Skeletal muscle satellite cell (primary cell): ENCODE measurements around the gene ASF1A.

ENCODE experiments used
- H3K27me3 ChIP-seq: 2 replicates; pipeline ENCODE4 v1.7.0; 2013; ENCODE audit warnings: low read length; ENCODE audit not compliant: control insufficient read depth, insufficient read depth
- H3K36me3 ChIP-seq: 2 replicates; pipeline ENCODE4 v1.7.0; 2013; ENCODE audit warnings: mild to moderate bottlenecking, control low read depth, low read length; ENCODE audit not compliant: insufficient read depth
- H3K4me1 ChIP-seq: 2 replicates; pipeline ENCODE4 v1.7.0; 2013; ENCODE audit warnings: low read length; ENCODE audit not compliant: control insufficient read depth, insufficient read depth
- H3K4me2 ChIP-seq: 2 replicates; pipeline ENCODE4 v1.7.0; 2013; ENCODE audit warnings: mild to moderate bottlenecking, low read length
- H3K4me3 ChIP-seq: 2 replicates; pipeline ENCODE4 v1.7.0; 2013; ENCODE audit warnings: low read length
- H3K9ac ChIP-seq: 2 replicates; pipeline ENCODE4 v1.7.0; 2013; ENCODE audit warnings: mild to moderate bottlenecking, low read depth, low read length, moderate library complexity
- H3K9me3 ChIP-seq: replicated peaks from 2 replicates; pipeline ENCODE4 v1.7.0; 2013; ENCODE audit warnings: mild to moderate bottlenecking, control low read depth, low read length

Gene ASF1A

DNA sequence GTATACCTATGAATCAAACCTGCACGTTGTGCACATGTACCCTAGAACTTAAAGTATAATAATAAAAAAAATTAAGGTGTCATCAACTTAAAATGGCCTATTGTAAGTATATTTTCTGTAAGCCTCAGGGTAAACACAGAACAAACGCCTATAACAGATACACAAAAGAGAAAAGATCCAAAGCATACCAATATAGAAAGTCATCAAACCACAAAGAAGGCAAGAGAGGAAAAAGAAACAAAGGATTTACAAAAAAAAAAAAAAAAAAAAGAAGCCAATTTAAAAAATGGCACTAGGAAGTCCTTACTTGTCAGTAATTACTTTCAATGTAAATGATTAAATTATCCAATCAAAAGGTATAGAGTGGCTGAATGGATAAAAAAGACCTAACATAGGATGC is 24.6 kb upstream of the ASF1A start:
- H3K9me3 ChIP-seq = no peaks in the 10 kb centered on the region
- H3K4me3 ChIP-seq = no peak overlapping the region
- H3K4me2 ChIP-seq = peak overlapping the region; percentile 33
- H3K36me3 ChIP-seq = no peaks in the 10 kb centered on the region
- no peak overlapping the region for H3K9ac ChIP-seq
- peaks cover 12% of the 10 kb centered on the region for H3K4me1 ChIP-seq
- no peaks in the 10 kb centered on the region for H3K27me3 ChIP-seq

DNA sequence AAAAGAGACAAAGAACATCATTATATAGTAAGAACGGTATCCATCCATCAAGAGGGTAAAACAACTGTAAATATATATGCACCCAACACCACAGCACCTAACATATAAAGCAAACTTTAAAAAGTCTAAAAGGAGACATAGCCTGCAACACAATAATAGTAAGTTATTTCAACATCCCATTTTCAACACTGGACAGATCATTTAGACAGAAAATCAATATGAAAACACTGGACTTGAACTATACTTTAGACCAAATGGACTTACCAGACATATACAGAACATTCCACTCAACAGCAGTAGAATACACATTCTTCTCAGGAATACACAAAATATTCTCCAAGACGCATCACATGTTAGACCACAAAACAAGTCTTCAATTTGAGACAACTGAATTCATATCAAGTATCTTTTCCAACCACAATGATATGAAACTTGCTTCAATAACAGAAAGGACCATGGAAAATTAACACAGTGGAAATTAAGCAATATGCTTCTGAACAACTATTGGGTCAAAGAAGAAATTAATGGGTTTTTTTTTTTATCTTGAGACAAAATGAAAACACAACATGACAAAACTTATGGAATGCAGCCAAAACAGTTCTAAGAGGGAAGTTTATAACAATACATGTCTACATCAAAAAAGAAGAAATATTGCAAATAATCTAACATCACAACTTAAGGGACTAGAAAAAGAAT is 23.9 kb upstream of the ASF1A start:
- Histone ChIP-seq H3K27me3 (no peaks in the 10 kb centered on the region), H3K4me2 (peak overlapping the region; percentile 33), H3K36me3 (no peaks in the 10 kb centered on the region), H3K9me3 (no peaks in the 10 kb centered on the region), H3K4me1 (peaks cover 12% of the 10 kb centered on the region), H3K9ac (no peak overlapping the region), H3K4me3 (no peak overlapping the region)

DNA sequence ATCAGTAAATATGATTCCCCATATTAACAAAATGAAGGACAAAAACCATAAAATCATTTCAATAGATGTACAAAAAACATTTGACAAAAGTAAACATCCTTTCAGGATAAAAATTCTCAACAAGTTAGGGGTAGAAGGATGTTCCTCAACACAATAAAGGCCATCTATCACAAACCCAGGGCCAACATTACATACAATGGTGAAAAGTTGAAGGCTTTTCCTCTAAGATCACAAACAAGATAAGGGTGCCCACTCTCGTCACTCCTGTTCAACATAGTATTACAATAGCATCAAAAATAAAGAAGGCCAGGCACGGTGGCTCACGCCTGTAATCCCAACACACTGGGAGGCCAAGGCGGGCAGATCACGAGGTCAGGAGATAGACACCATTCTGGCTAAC is 22.6 kb upstream of the ASF1A start:
- no peaks in the 10 kb centered on the region for H3K36me3 ChIP-seq
- H3K4me2 ChIP-seq = no peak overlapping the region
- peaks cover 21% of the 10 kb centered on the region for H3K4me1 ChIP-seq
- H3K9me3 ChIP-seq = no peaks in the 10 kb centered on the region
- no peaks in the 10 kb centered on the region for H3K27me3 ChIP-seq
- no peak overlapping the region for H3K9ac ChIP-seq
- no peak overlapping the region for H3K4me3 ChIP-seq

DNA sequence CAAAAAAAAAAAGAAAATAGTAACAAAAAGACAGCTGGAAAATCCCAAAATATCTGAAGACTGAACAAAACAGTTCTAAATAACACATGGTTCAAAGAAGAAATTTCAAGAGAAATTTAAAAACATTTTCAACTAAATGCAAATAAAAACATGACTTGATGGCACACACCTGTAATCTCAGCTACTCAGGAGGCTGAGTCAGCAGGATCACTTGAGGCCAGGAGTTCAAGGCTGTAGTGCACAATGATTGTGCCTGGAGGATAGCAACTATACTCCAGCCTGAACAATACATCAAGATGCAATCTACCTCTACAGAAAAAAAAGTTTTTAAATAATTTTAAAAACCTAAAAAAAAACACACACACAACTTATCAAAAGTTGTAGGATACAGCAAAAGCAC is 21.6 kb upstream of the ASF1A start:
- H3K9ac ChIP-seq = no peak overlapping the region
- H3K9me3 ChIP-seq = no peaks in the 10 kb centered on the region
- no peaks in the 10 kb centered on the region for H3K36me3 ChIP-seq
- peaks cover 30% of the 10 kb centered on the region for H3K4me1 ChIP-seq
- H3K27me3 ChIP-seq = no peaks in the 10 kb centered on the region
- H3K4me3 ChIP-seq = no peak overlapping the region
- no peak overlapping the region for H3K4me2 ChIP-seq

DNA sequence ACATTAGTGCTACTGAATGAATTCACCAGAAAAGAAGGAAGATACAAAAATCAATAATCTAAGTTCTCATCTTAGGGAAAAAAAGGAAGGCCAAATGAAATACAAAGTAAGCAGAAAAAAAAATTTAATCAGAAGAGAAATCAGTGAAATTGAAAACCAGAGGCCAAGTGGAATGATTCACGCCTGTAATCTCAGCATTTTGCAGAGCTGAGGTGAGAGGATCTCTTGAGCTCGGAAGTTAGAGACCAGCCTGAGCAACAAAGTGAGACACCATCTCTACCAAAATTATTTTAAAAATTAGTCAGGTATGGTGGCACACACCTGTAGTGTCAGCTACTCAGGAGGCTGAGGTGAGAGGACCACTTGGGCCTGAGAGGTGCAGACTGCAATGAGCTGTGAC is 21.2 kb upstream of the ASF1A start:
- Histone ChIP-seq H3K9ac (no peak overlapping the region), H3K4me1 (peaks cover 33% of the 10 kb centered on the region), H3K9me3 (no peaks in the 10 kb centered on the region), H3K4me2 (no peak overlapping the region), H3K36me3 (no peaks in the 10 kb centered on the region), H3K27me3 (no peaks in the 10 kb centered on the region), H3K4me3 (no peak overlapping the region)

DNA sequence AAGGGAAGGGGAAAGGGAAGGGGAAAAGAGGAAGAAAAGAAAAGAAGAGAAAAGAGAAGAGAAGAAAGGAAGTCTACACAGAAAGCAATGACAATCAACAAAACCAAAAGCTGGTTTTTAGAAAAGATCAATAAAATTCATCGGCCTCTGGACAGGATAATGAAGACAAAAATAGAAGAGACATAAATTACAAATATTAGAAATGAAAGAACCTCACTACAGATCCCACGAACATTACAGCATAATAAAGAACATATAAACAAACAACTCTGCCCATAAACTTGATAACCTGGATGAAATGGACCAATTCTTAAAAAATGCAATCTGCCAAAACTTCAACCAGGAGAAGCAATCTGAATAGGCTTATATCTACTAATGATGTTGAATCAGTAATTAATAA is 20.7 kb upstream of the ASF1A start:
- H3K4me2 ChIP-seq = no peak overlapping the region
- H3K27me3 ChIP-seq = no peaks in the 10 kb centered on the region
- H3K9ac ChIP-seq = no peak overlapping the region
- no peaks in the 10 kb centered on the region for H3K9me3 ChIP-seq
- H3K36me3 ChIP-seq = no peaks in the 10 kb centered on the region
- H3K4me1 ChIP-seq = peaks cover 33% of the 10 kb centered on the region
- no peak overlapping the region for H3K4me3 ChIP-seq

DNA sequence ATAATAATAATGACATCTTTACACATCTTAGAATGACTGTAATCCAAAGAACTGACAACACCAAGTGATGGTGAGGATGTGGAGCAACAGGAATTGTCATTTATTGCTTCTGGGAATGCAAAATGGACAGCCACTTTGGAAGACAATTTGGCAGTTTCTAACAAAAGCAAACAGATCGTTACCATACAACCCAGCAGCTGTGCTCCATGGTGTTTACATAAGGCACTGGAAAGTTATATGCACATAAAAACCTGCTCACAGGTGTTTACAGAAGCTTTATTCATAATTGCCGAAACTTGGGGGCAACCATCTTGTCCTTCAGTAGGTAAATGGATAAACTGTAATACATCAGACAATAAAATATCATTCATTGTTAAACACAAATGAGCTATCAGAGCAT is 18.3 kb upstream of the ASF1A start:
- H3K9me3 ChIP-seq = no peaks in the 10 kb centered on the region
- peaks cover 24% of the 10 kb centered on the region for H3K4me1 ChIP-seq
- H3K27me3 ChIP-seq = no peaks in the 10 kb centered on the region
- peak overlapping the region; percentile 65 for H3K4me2 ChIP-seq
- H3K9ac ChIP-seq = no peak overlapping the region
- H3K4me3 ChIP-seq = no peak overlapping the region
- H3K36me3 ChIP-seq = no peaks in the 10 kb centered on the region

DNA sequence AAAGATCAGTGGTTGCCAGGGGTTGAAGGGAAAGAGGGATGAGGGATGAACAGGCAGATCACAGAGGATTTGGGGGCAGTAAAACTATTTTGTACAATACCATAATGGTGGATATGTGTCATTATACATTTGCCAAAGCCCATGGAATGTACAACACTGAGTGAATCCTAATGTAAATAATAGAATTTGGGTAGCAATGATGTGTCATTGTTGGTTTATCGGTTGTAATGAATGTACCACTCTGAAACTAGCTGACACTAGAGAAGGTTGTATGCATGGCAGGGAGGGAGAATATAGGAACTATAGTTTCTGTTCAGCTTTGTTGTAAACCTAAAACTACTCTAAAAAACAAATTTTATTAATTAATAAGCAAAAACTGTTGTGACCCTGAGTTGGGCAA is 17.8 kb upstream of the ASF1A start:
- Histone ChIP-seq H3K36me3 (no peaks in the 10 kb centered on the region), H3K27me3 (no peaks in the 10 kb centered on the region), H3K4me3 (peak overlapping the region; percentile 38), H3K9ac (peak overlapping the region; percentile 72), H3K4me1 (peaks cover 24% of the 10 kb centered on the region), H3K9me3 (no peaks in the 10 kb centered on the region), H3K4me2 (peak overlapping the region; percentile 65)

DNA sequence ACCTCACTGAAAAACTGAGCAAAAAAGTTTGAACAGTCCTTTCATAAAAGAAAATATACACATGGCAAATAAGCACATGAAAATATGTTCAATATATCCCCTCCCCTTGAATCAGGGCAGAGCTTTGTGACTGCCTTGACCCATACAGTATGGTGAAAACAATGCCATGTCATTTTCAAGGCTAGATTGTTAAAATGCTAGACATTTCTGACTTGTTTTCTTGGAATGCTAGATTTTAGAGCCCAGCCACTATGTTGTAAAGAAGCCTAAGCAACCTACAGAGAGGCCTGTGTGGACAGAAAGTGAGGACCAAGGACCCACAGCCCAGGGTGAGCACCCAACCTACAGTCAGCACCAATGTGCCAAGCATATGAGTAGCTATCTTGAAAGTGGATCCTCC is 17.1 kb upstream of the ASF1A start:
- H3K4me2 ChIP-seq = peak overlapping the region; percentile 65
- H3K27me3 ChIP-seq = no peaks in the 10 kb centered on the region
- H3K4me3 ChIP-seq = peak overlapping the region; percentile 38
- H3K9me3 ChIP-seq = no peaks in the 10 kb centered on the region
- H3K4me1 ChIP-seq = peaks cover 24% of the 10 kb centered on the region
- H3K36me3 ChIP-seq = no peaks in the 10 kb centered on the region
- H3K9ac ChIP-seq = peak overlapping the region; percentile 72

DNA sequence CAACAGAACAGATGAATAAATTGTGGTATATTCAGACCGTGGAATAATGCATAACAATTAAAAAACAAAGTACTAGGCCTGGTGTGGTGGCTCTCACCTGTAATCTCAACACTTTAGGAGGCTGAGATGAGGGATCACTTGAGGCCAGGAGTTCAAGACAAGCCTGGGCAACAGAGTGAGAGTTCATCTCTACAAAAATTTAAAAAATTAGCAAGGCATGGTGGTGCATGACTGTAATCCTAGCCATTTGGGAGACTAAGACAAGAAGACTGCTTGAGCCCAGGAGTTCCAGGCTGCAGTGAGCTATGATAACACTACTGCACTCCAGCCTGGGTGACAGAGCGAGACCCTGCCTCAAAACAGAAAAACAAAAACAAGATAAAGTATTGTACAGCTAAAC is 16.1 kb upstream of the ASF1A start:
- Histone ChIP-seq H3K9me3 (no peaks in the 10 kb centered on the region), H3K4me2 (no peak overlapping the region), H3K4me1 (peaks cover 21% of the 10 kb centered on the region), H3K9ac (no peak overlapping the region), H3K36me3 (no peaks in the 10 kb centered on the region), H3K27me3 (no peaks in the 10 kb centered on the region), H3K4me3 (no peak overlapping the region)

DNA sequence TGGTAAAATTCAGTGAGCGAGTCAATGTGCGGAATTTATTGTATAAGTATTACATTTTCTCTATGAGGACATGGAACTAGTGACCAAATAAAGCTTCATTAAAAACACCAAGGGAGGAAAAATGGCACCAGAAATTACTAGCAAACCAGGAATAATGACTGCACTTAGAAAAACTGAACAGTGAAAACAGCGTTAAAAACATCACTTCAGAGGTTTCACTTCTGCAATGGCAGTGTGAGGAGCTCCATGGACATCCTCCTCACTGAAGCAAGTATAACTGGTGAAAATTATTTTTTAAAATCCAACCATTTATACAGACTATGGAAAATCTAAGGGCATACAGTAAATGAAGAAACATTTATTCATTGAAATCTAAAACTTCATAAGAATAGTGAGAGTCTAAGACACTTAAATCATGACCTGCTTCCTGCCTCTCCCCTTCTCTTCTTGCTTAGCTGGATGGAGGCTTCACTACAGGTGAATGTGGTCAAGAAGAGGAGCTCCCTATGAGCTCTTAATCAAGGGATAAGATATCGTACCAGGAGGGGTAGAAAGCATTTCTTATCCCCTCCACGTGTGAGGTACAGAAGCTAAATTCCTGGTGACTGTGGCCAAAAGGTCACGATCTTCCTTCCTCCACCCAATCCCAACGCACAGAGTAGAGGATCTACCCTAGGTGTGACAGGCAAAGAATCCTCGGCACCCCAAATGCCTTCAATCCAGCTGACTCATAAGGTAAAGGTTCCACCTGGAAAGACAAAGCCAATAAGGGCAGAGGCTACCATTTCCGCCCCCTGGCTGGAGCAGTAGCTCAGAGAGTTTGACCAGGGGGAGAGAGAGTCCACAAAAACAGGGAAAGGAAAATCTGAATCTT is 12.3 kb upstream of the ASF1A start:
- no peak overlapping the region for H3K9ac ChIP-seq
- H3K27me3 ChIP-seq = no peaks in the 10 kb centered on the region
- no peak overlapping the region for H3K4me3 ChIP-seq
- H3K4me1 ChIP-seq = peaks cover 9% of the 10 kb centered on the region
- no peak overlapping the region for H3K4me2 ChIP-seq
- no peaks in the 10 kb centered on the region for H3K36me3 ChIP-seq
- no peaks in the 10 kb centered on the region for H3K9me3 ChIP-seq
